Fibroblast of lung (primary cell): Measurements from ENCODE around the gene MTMR3. TPM values are rescaled to one million over a fixed set of nuclear protein-coding genes. Genes with fewer than 3 reads are reported as not detected.

ENCODE experiments used
- DNase-seq, 2 donors: peaks; one replicate each; pipeline versions ENCODE4 v3.0.0 to v3.0.0-alpha.2; 2010; ENCODE audit warnings: low read depth in 2 of 2
- H2AFZ ChIP-seq: 2 replicates; pipeline ENCODE4 v1.5.1; 2012; ENCODE audit warnings: low read length, control low read depth, inconsistent platforms
- H3K27ac ChIP-seq: 2 replicates; pipeline ENCODE4 v1.5.1; 2011; ENCODE audit warnings: low read length, control low read depth; ENCODE audit not compliant: insufficient read depth
- H3K27me3 ChIP-seq: 2 replicates; pipeline ENCODE4 v1.5.1; 2011; ENCODE audit warnings: mild to moderate bottlenecking, low read length; ENCODE audit not compliant: control insufficient read depth, insufficient read depth
- H3K36me3 ChIP-seq: 2 replicates; pipeline ENCODE4 v1.5.1; 2011; ENCODE audit warnings: low read length; ENCODE audit not compliant: control insufficient read depth, insufficient read depth
- H3K4me1 ChIP-seq: 2 replicates; pipeline ENCODE4 v1.5.1; 2011; ENCODE audit warnings: low read length; ENCODE audit not compliant: control insufficient read depth, insufficient read depth; ENCODE audit errors: extremely low read depth
- H3K4me2 ChIP-seq: 2 replicates; pipeline ENCODE4 v1.5.1; 2011; ENCODE audit warnings: low read length, control low read depth; ENCODE audit not compliant: insufficient read depth; ENCODE audit errors: extremely low read depth
- H3K4me3 ChIP-seq, 4 experiments: fragments of 200-600 bp in 1 of 4; sonication (generic) in 1 of 4; replicated peaks in 1 of 4; 2 replicates each; pipeline ENCODE4 v1.5.1; 2011 to 2016; ENCODE audit warnings: low read length in 4 of 4, low read depth in 3 of 4, mild to moderate bottlenecking in 3 of 4, control low read depth in 2 of 4, inconsistent platforms in 1 of 4, mixed read lengths in 1 of 4; ENCODE audit not compliant: insufficient read depth in 1 of 4; ENCODE audit errors: control extremely low read depth in 1 of 4
- H3K79me2 ChIP-seq: 2 replicates; pipeline ENCODE4 v1.5.1; 2012; ENCODE audit warnings: mild to moderate bottlenecking, low read length, inconsistent platforms; ENCODE audit not compliant: control insufficient read depth, insufficient read depth
- H3K9ac ChIP-seq: 2 replicates; pipeline ENCODE4 v1.5.1; 2011; ENCODE audit warnings: mild to moderate bottlenecking, low read length, control low read depth; ENCODE audit not compliant: insufficient read depth
- H3K9me3 ChIP-seq: 2 replicates; pipeline ENCODE4 v1.5.1; 2012; ENCODE audit warnings: low read depth, low read length; ENCODE audit not compliant: control insufficient read depth, insufficient read depth
- H4K20me1 ChIP-seq: 2 replicates; pipeline ENCODE4 v1.5.1; 2011; ENCODE audit warnings: low read length; ENCODE audit not compliant: control insufficient read depth, insufficient read depth; ENCODE audit errors: extremely low read depth
- EZH2 ChIP-seq: IDR thresholded peaks from 2 replicates; pipeline ENCODE4 v1.5.1; 2012; ENCODE audit warnings: low read length, control low read depth, mild to moderate bottlenecking; ENCODE audit errors: missing control alignments
- polyA plus RNA-seq, 2 donors: library from polyadenylated mRNA; depleted of rRNA in 1 of 2; stranded (reverse) in 1 of 2; unstranded in 1 of 2; fragments of >200 nt; gene quantifications; 2 replicates each; pipeline ENCODE4 v1.2.1, GENCODE V29; 2011 to 2012; ENCODE audit warnings: missing spikeins in 1 of 2
- total RNA-seq: library from RNA; depleted of rRNA; stranded (reverse); fragments of >200 nt; gene quantifications from 2 replicates; pipeline ENCODE4 v1.2.1, GENCODE V29; 2014
- TF ChIP-seq, protein P1 (sequence below), 2 donors: IDR thresholded peaks in 1 of 2; conservative IDR thresholded peaks in 1 of 2; 1 replicate in 1 of 2; 2 replicates in 1 of 2; pipeline ENCODE4 v1.5.1; 2011 to 2012; ENCODE audit warnings: low read length in 2 of 2, control low read depth in 1 of 2, inconsistent platforms in 1 of 2, low read depth in 1 of 2, mild to moderate bottlenecking in 1 of 2

MTMR3 gene
- total and polyA plus RNA-seq, 2 donors (not counting 1 experiment from before 2014, with no cell fraction given) = 15.0 to 31.2 TPM

DNA sequence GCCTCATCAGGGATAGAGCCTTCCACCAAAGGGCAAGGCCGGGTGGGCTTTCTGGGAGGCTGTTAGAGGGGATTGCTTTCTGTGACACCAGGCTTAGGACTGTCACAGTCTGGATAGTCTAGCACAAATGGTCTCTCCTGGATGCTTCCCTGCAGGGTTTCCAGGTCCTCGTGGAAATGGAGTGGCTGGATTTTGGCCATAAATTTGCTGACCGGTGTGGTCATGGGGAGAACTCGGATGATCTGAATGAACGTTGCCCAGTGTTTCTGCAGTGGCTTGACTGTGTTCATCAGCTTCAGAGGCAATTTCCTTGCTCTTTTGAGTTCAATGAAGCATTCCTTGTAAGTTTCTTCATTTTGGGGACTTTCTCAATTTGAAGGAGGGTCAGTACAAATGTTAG is 130.2 kb downstream of the MTMR3 start:
- peaks cover 7% of the 10 kb centered on the region for H3K36me3 ChIP-seq
- no peak overlapping the region for H3K4me2 ChIP-seq
- no peaks in the 10 kb centered on the region for H3K27me3 ChIP-seq
- no peak overlapping the region for H3K9ac ChIP-seq
- DNase-seq = no peak
- no peak overlapping the region for H2AFZ ChIP-seq
- TF ChIP-seq EZH2 = no peak
- TF ChIP-seq, protein P1, sequence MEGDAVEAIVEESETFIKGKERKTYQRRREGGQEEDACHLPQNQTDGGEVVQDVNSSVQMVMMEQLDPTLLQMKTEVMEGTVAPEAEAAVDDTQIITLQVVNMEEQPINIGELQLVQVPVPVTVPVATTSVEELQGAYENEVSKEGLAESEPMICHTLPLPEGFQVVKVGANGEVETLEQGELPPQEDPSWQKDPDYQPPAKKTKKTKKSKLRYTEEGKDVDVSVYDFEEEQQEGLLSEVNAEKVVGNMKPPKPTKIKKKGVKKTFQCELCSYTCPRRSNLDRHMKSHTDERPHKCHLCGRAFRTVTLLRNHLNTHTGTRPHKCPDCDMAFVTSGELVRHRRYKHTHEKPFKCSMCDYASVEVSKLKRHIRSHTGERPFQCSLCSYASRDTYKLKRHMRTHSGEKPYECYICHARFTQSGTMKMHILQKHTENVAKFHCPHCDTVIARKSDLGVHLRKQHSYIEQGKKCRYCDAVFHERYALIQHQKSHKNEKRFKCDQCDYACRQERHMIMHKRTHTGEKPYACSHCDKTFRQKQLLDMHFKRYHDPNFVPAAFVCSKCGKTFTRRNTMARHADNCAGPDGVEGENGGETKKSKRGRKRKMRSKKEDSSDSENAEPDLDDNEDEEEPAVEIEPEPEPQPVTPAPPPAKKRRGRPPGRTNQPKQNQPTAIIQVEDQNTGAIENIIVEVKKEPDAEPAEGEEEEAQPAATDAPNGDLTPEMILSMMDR (conservative IDR thresholded peaks at IDR 0.05 in 1 of 2, IDR thresholded peaks at IDR 0.05 in 1 of 2; ENCODE audit: low read depth in 1 of 2, low read length in 2 of 2) = no peak
- H4K20me1 ChIP-seq = no peaks in the 10 kb centered on the region
- no peak overlapping the region for H3K4me3 ChIP-seq
- no peaks in the 10 kb centered on the region for H3K79me2 ChIP-seq
- H3K27ac ChIP-seq = no peak overlapping the region
- peaks cover 18% of the 10 kb centered on the region for H3K4me1 ChIP-seq
- no peaks in the 10 kb centered on the region for H3K9me3 ChIP-seq

- H4K20me1 ChIP-seq = no peaks in the 10 kb centered on the region
- H3K9ac ChIP-seq = no peak overlapping the region
- no peak overlapping the region for H2AFZ ChIP-seq
- H3K4me1 ChIP-seq = peaks cover 18% of the 10 kb centered on the region
- H3K79me2 ChIP-seq = no peaks in the 10 kb centered on the region
- no peaks in the 10 kb centered on the region for H3K27me3 ChIP-seq
- no peak for DNase-seq
- no peak for TF ChIP-seq EZH2
- TF ChIP-seq, protein P1 (conservative IDR thresholded peaks at IDR 0.05 in 1 of 2, IDR thresholded peaks at IDR 0.05 in 1 of 2; ENCODE audit: low read depth in 1 of 2, low read length in 2 of 2) = no peak
- no peaks in the 10 kb centered on the region for H3K9me3 ChIP-seq
- no peak overlapping the region for H3K4me3 ChIP-seq
- H3K36me3 ChIP-seq = peaks cover 7% of the 10 kb centered on the region
- no peak overlapping the region for H3K27ac ChIP-seq
- no peak overlapping the region for H3K4me2 ChIP-seq
Observed at GRCh38 chr22:30014244-30014643, 131.3 kb downstream of the MTMR3 start.

DNA sequence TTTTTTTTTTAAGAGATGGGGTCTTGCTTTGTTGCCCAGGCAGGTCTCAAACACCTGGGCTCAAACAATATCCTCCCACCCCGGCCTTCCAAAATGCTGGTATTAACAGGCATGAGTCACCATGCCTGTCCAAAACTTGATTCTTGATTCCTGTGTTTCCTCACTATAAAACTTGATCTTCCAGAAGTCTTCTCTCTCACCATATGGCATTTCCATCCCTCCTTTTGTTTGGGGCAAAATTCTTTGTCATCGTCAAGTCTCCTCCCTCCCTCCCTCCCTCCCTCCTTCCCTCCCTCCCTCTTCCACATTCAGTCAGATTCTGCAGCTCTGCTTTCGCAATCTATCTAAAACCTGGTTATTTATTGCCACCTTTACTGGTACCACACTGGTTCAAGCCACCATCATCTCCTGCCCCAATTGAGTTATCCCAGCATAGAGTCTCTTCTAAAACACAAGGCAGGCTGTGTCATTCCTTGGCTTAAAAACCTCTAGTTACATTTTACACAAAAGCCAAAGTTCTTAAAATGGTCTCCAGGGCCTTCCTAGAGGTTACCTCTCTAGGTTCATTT is 132.3 kb downstream of the MTMR3 start:
- Histone ChIP-seq H3K36me3 (peaks cover 7% of the 10 kb centered on the region), H4K20me1 (no peaks in the 10 kb centered on the region), H3K4me2 (peak overlapping the region; percentile 11), H2AFZ (no peak overlapping the region), H3K4me1 (peaks cover 18% of the 10 kb centered on the region), H3K79me2 (no peaks in the 10 kb centered on the region), H3K9ac (no peak overlapping the region), H3K4me3 (no peak overlapping the region), H3K27ac (peak overlapping the region; percentile 50), H3K9me3 (no peaks in the 10 kb centered on the region), H3K27me3 (no peaks in the 10 kb centered on the region)
- TF ChIP-seq, protein P1 (conservative IDR thresholded peaks at IDR 0.05 in 1 of 2, IDR thresholded peaks at IDR 0.05 in 1 of 2; ENCODE audit: low read depth in 1 of 2, low read length in 2 of 2) = no peak
- DNase-seq = peak; percentile 20 to 27
